BLaER1 treated with 17β-estradiol and CSF1 and Interleukin-3, amounts not matched to agents 10 nM and 100 nM (cell line): ENCODE data around the gene GTF3A.

ENCODE experiments used
- H3K27ac ChIP-seq, 11 experiments: shearing (Covaris generic); formaldehyde crosslinking; 2 replicates each; pipeline ENCODE4 v1.8.1; 2022
- H3K27me3 ChIP-seq, 11 experiments: shearing (Covaris generic); formaldehyde crosslinking; 2 replicates each; pipeline ENCODE4 v1.8.1; 2022
- H3K36me3 ChIP-seq, 11 experiments: shearing (Covaris generic); formaldehyde crosslinking; 2 replicates each; pipeline ENCODE4 v1.8.1; 2022
- H3K4me1 ChIP-seq, 10 experiments: shearing (Covaris generic); formaldehyde crosslinking; 2 replicates each; pipeline ENCODE4 v1.8.1; 2022
- H3K4me2 ChIP-seq, 11 experiments: shearing (Covaris generic); formaldehyde crosslinking; 2 replicates each; pipeline ENCODE4 v1.8.1; 2022
- H3K4me3 ChIP-seq, 10 experiments: shearing (Covaris generic); formaldehyde crosslinking; 2 replicates each; pipeline ENCODE4 v1.8.1; 2022
- H3K9ac ChIP-seq, 11 experiments: shearing (Covaris generic); formaldehyde crosslinking; 2 replicates each; pipeline ENCODE4 v1.8.1; 2022
- H3K9me3 ChIP-seq, 11 experiments: shearing (Covaris generic); formaldehyde crosslinking; replicated peaks in 1 of 11; 2 replicates each; pipeline ENCODE4 v1.8.1; 2022
- H4K20me1 ChIP-seq, 11 experiments: shearing (Covaris generic); formaldehyde crosslinking; 2 replicates each; pipeline ENCODE4 v1.8.1; 2022
- Cebpa-rat ChIP-seq, 11 experiments: shearing (Covaris generic); IDR thresholded peaks; 2 replicates each; pipeline ENCODE4 v1.8.1; 2022

The GTF3A gene

GRCh38 chr13:27432611-27433210 is 8.3 kb downstream of the GTF3A start:
- no peak overlapping the region for H3K4me2 ChIP-seq
- TF ChIP-seq Cebpa-rat (IDR thresholded peaks at IDR 0.05): no peak
- H4K20me1 ChIP-seq: peaks cover 11 to 63% (median 42%) of the 10 kb centered on the region in 11 experiments; a peak in 20 of 22 replicates
- H3K36me3 ChIP-seq: peaks cover 94 to 100% (median 99%) of the 10 kb centered on the region in 11 experiments
- no peak overlapping the region for H3K4me3 ChIP-seq
- H3K4me1 ChIP-seq: peaks cover 5 to 19% (median 13%) of the 10 kb centered on the region in 10 experiments
- no peak overlapping the region for H3K9ac ChIP-seq
- no peak overlapping the region for H3K27ac ChIP-seq
- no peaks in the 10 kb centered on the region for H3K27me3 ChIP-seq
- no peaks in the 10 kb centered on the region; a peak in 1 of 22 replicates for H3K9me3 ChIP-seq

DNA sequence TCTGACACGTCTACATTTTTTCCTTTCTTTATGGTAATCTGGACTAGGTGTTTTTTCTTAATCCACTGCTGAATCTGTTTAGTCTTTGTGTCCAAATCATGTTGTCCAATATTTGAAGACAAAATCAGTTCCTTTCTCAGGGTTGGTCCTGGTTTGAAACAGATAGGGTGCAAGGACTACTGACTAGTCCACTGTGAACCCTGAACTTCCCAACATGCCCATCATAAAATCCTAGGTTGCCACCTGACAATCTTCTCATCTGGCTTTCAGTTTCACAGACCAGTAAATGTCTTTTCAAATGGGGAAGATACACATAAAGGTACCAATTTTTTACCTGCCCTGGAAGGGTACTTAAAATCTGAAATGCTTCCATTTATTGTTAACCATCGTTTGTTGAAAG is 12.7 kb downstream of the GTF3A start:
- H4K20me1 ChIP-seq: peaks cover 10 to 65% (median 39%) of the 10 kb centered on the region in 11 experiments; a peak in 21 of 22 replicates
- no peaks in the 10 kb centered on the region for H3K9me3 ChIP-seq
- no peak overlapping the region for H3K27ac ChIP-seq
- TF ChIP-seq Cebpa-rat (IDR thresholded peaks at IDR 0.05): no peak
- no peak overlapping the region for H3K4me3 ChIP-seq
- peaks cover 78 to 100% (median 87%) of the 10 kb centered on the region in 11 experiments for H3K36me3 ChIP-seq
- no peaks in the 10 kb centered on the region for H3K27me3 ChIP-seq
- no peak overlapping the region for H3K4me2 ChIP-seq
- no peak overlapping the region for H3K9ac ChIP-seq
- peaks cover 10 to 42% (median 26%) of the 10 kb centered on the region in 10 experiments for H3K4me1 ChIP-seq

GRCh38 chr13:27440408-27440807 is 16.0 kb downstream of the GTF3A start:
- Histone ChIP-seq H3K4me1 (peaks cover 22 to 74% (median 56%) of the 10 kb centered on the region in 10 experiments), H3K9me3 (no peaks in the 10 kb centered on the region), H3K4me3 (no peak overlapping the region), H4K20me1 (peaks cover 4 to 54% (median 31%) of the 10 kb centered on the region in 11 experiments; a peak in 17 of 22 replicates), H3K27me3 (no peaks in the 10 kb centered on the region), H3K9ac (no peak overlapping the region), H3K27ac (no peak overlapping the region), H3K36me3 (peaks cover 45 to 90% (median 54%) of the 10 kb centered on the region in 11 experiments), H3K4me2 (peak overlapping the region in 8 of 11 experiments; percentile 75 to 97 (median 82); a peak in 14 of 22 replicates)
- TF ChIP-seq Cebpa-rat (IDR thresholded peaks at IDR 0.05): no peak

GRCh38 chr13:27442071-27442647 is 17.7 kb downstream of the GTF3A start:
- H3K4me2 ChIP-seq: peak overlapping the region; percentile 62 to 97 (median 80)
- TF ChIP-seq Cebpa-rat (IDR thresholded peaks at IDR 0.05): no peak
- H3K9me3 ChIP-seq: no peaks in the 10 kb centered on the region
- H3K27me3 ChIP-seq: no peaks in the 10 kb centered on the region
- peaks cover 32 to 91% (median 74%) of the 10 kb centered on the region in 10 experiments for H3K4me1 ChIP-seq
- peak overlapping the region in 9 of 11 experiments; percentile 11 to 47 (median 27); a peak in 13 of 22 replicates for H3K9ac ChIP-seq
- H3K36me3 ChIP-seq: peaks cover 29 to 76% (median 41%) of the 10 kb centered on the region in 11 experiments
- peak overlapping the region in 7 of 10 experiments; percentile 3 to 24 (median 15); a peak in 8 of 20 replicates for H3K4me3 ChIP-seq
- H4K20me1 ChIP-seq: peaks cover 4 to 52% (median 28%) of the 10 kb centered on the region in 11 experiments; a peak in 17 of 22 replicates
- H3K27ac ChIP-seq: peak overlapping the region in 9 of 11 experiments; percentile 2 to 56 (median 31); a peak in 13 of 22 replicates

GRCh38 chr13:27442797-27443196 is 18.4 kb downstream of the GTF3A start:
- H3K9ac ChIP-seq: peak overlapping the region in 7 of 11 experiments; percentile 11 to 39 (median 27); a peak in 8 of 22 replicates
- H3K4me3 ChIP-seq: 0 out of 20 replicates have a peak overlapping the region, but pooled peaks of 1 of the 10 experiments have one; percentile 24
- H3K4me2 ChIP-seq: peak overlapping the region; percentile 62 to 97 (median 80)
- no peaks in the 10 kb centered on the region for H3K9me3 ChIP-seq
- H3K27ac ChIP-seq: peak overlapping the region in 6 of 11 experiments; percentile 25 to 56 (median 44); a peak in 11 of 22 replicates
- H4K20me1 ChIP-seq: peaks cover 4 to 54% (median 28%) of the 10 kb centered on the region in 11 experiments; a peak in 17 of 22 replicates
- peaks cover 23 to 69% (median 34%) of the 10 kb centered on the region in 11 experiments for H3K36me3 ChIP-seq
- no peaks in the 10 kb centered on the region for H3K27me3 ChIP-seq
- no peak for TF ChIP-seq Cebpa-rat (IDR thresholded peaks at IDR 0.05)
- H3K4me1 ChIP-seq: peaks cover 39 to 98% (median 80%) of the 10 kb centered on the region in 10 experiments

DNA sequence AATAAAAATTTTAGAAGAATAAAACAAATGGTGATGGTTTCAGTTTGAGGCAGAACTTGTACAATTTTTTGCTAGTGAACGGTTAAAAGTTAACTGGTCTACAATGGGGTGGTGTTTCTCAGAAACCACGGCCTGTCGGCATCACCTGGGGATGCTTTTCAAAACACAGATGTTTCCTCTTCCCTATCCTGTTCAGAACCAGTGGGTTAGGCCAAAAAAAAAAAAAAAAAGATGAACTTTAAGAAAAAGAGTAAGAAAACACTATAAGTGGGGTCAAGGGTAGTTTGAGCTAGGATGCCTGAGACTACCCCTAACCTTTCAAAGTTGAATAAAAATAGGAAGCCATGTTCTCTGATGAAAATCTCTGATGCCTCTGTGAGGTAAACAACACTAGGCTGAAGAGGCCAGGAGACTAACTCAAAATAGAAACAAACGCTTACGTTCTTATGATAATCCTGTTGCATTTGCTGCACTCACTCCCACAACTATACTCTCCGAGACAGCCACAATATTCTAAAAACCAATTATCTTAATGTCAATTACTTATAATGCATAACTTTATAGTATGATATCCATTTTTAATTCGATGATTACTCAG is 22.7 kb downstream of the GTF3A start:
- Histone ChIP-seq H3K4me2 (peak overlapping the region; percentile 61 to 95 (median 79)), H3K4me3 (peak overlapping the region in 6 of 10 experiments; percentile 35 to 49 (median 44); a peak in 11 of 20 replicates)

DNA sequence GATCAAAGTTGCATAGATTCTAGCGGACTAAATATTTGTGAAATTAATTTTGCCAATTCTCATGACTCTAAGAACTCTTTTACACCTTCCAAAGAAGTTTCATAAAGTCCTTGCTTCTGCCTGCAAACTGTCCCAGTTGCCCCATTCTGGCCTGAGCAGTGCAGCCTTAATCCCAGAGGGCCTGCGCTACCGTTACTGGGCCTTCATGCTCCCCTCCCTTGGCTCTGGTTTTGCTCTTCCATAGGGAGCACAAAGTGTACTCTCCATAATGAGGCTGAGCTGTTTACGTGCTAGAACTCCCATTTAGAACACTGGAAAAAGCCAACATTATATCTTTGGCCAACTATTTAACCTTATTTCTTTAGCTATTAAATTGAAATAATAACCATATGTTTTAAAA is 23.9 kb downstream of the GTF3A start:
- Histone ChIP-seq H3K4me3 (peak overlapping the region; percentile 72 to 90 (median 83); a peak in 18 of 20 replicates), H3K27ac (peak overlapping the region in 10 of 11 experiments; percentile 91 to 98 (median 96); a peak in 18 of 22 replicates), H3K4me1 (peaks cover 42 to 75% (median 67%) of the 10 kb centered on the region in 10 experiments), H3K4me2 (peak overlapping the region; percentile 87 to 97 (median 94)), H3K36me3 (peaks cover 0 to 20% (median 0%) of the 10 kb centered on the region in 11 experiments; a peak in 6 of 22 replicates), H4K20me1 (peaks cover 0 to 19% (median under 1%) of the 10 kb centered on the region in 11 experiments; a peak in 6 of 22 replicates), H3K9me3 (no peaks in the 10 kb centered on the region), H3K27me3 (no peaks in the 10 kb centered on the region), H3K9ac (peak overlapping the region; percentile 16 to 97 (median 94); a peak in 19 of 22 replicates)
- TF ChIP-seq Cebpa-rat (IDR thresholded peaks at IDR 0.05): no peak

More for the DNA sequence above, 22.7 kb downstream of the GTF3A start:
- Histone ChIP-seq H3K9me3 (no peaks in the 10 kb centered on the region), H3K9ac (peak overlapping the region in 10 of 11 experiments; percentile 4 to 70 (median 46); a peak in 16 of 22 replicates), H4K20me1 (peaks cover 0 to 31% (median 13%) of the 10 kb centered on the region in 11 experiments; a peak in 15 of 22 replicates), H3K27me3 (no peaks in the 10 kb centered on the region), H3K36me3 (peaks cover 0 to 26% (median 0%) of the 10 kb centered on the region in 11 experiments; a peak in 6 of 22 replicates), H3K27ac (peak overlapping the region in 10 of 11 experiments; percentile 20 to 78 (median 61); a peak in 18 of 22 replicates), H3K4me1 (peaks cover 53 to 85% (median 77%) of the 10 kb centered on the region in 10 experiments)
- no peak for TF ChIP-seq Cebpa-rat (IDR thresholded peaks at IDR 0.05)

DNA sequence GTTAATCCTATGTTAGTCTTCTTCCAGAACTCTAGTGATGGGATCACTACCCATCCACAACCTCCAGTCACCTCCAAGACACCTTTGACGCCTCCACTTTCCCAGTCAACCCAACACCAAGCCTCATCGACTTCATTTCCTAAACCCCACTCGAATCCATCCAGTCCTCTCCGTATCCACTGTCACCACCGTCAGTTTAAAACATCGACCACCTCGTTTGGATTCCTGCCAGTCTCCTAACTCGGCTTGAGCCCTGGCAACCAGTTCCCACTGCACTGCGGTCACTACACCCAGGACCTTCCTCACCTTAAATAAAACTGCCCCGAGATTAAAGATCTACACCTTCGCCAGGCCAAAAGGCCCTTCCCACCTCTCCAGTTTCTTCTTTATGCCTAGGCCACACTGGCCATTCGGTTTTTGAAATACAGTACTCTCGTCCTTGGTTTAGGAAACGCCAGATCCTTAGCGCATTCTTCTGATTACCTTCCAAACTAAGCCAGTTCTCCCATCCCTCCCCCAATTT is 24.7 kb downstream of the GTF3A start:
- Histone ChIP-seq H3K27me3 (no peaks in the 10 kb centered on the region), H3K36me3 (peaks cover 0 to 16% (median 0%) of the 10 kb centered on the region in 11 experiments; a peak in 6 of 22 replicates), H4K20me1 (peaks cover 0 to 18% (median 0%) of the 10 kb centered on the region in 11 experiments; a peak in 4 of 22 replicates), H3K4me1 (peaks cover 42 to 68% (median 62%) of the 10 kb centered on the region in 10 experiments), H3K9me3 (no peaks in the 10 kb centered on the region), H3K27ac (peak overlapping the region; percentile 91 to 98 (median 96); a peak in 21 of 22 replicates), H3K4me3 (peak overlapping the region; percentile 72 to 90 (median 83)), H3K9ac (peak overlapping the region; percentile 90 to 97 (median 94)), H3K4me2 (peak overlapping the region; percentile 87 to 97 (median 94))
- no peak for TF ChIP-seq Cebpa-rat (IDR thresholded peaks at IDR 0.05)
